Keratinocyte (primary cell): ENCODE measurements around the gene WDR93.

Experiments used
- CTCF ChIP-seq, 3 experiments: IDR thresholded peaks in 1 of 3; conservative IDR thresholded peaks in 1 of 3; optimal IDR thresholded peaks in 1 of 3; 2 replicates in 2 of 3; 3 replicates in 1 of 3; pipeline versions ENCODE3 to v1.5.1; 2011; ENCODE audit warnings: low read length in 3 of 3, mild to moderate bottlenecking in 3 of 3, moderate library complexity in 2 of 3, control low read depth in 1 of 3, inconsistent platforms in 1 of 3; ENCODE audit not compliant: insufficient read depth in 2 of 3; ENCODE audit errors: extremely low read depth in 1 of 3
- EZH2 ChIP-seq: IDR thresholded peaks from one replicate; pipeline ENCODE4 v1.6.1; 2012; ENCODE audit warnings: inconsistent platforms, mild to moderate bottlenecking, low read length, moderate library complexity

GRCh38 chr15:89652131-89652530, 38.5 kb upstream of the WDR93 start:
- TF ChIP-seq EZH2 = no peak
- TF ChIP-seq CTCF (optimal IDR thresholded peaks at IDR 0.05 in 1 of 3, IDR thresholded peaks at IDR 0.05 in 1 of 3, conservative IDR thresholded peaks at IDR 0.05 in 1 of 3; ENCODE audit: extremely low read depth in 1 of 3, insufficient read depth in 2 of 3, low read length in 3 of 3) = no peak
